HepG2 (cell line): ENCODE results near the gene SYNE1. TPM values are rescaled to one million over a fixed set of nuclear protein-coding genes. Genes with fewer than 3 reads are reported as not detected.
A peak's percentile ranks its signal among the peaks of the same experiment; 100 is the strongest.

Source experiments
- ATAC-seq: fragments of 200-7000 bp; cut with Tn5 transposase; 3 replicates; pipeline ENCODE4 v1.9.1; 2020; ENCODE audit warnings: mild to moderate bottlenecking, moderate library complexity
- BruUV-seq: library from RNA; stranded (reverse); fragments of 400-500 nt; replicated peaks from 2 replicates; lab custom pipeline; 2021; lab: Mats Ljungman, UMichigan
- CTCF ChIA-PET: fragments of 300-600 bp; formaldehyde crosslinking; extraction: SDS; loops from one replicate; lab custom pipeline; 2021; ENCODE audit warnings: low total read pairs, inconsistent platforms, low intra/inter-chr PET ratio; lab: Yijun Ruan, JAX
- POLR2A ChIA-PET: fragments of 350-600 bp; sonication (Branson Sonifier 250); formaldehyde crosslinking; loops from one replicate; lab custom pipeline; 2020; ENCODE audit warnings: antibody characterized with exemption, inconsistent platforms; lab: Yijun Ruan, JAX
- DNase-seq: peaks from one replicate; pipeline ENCODE4 v3.0.0-alpha.2; 2015; ENCODE audit warnings: low spot score
- FAIRE-seq: peaks from 3 replicates; lab custom pipeline; 2011; peaks lifted over from hg19 to GRCh38; lab: Jason Lieb, UNC
- H2AFZ ChIP-seq: one replicate; pipeline ENCODE4 v1.6.1; 2011; ENCODE audit warnings: low read length, inconsistent platforms
- H3K27ac ChIP-seq: fragments of 300-600 bp; 3 replicates; pipeline ENCODE4 v1.8.0; 2011; ENCODE audit warnings: mixed run types, mild to moderate bottlenecking, mixed read lengths, low read length, inconsistent platforms; ENCODE audit not compliant: insufficient read depth; ENCODE audit errors: extremely low read length
- H3K27me3 ChIP-seq, 2 experiments: fragments of 200-600 bp in 1 of 2; 2 replicates in 1 of 2; 3 replicates in 1 of 2; pipeline versions ENCODE4 v1.6.0 to v1.8.0; 2011; ENCODE audit warnings: low read length in 2 of 2, mild to moderate bottlenecking in 2 of 2, moderate library complexity in 2 of 2, inconsistent platforms in 1 of 2; ENCODE audit not compliant: insufficient read depth in 2 of 2, control insufficient read depth in 1 of 2
- H3K36me3 ChIP-seq, 2 experiments: fragments of 200-600 bp in 1 of 2; replicated peaks in 1 of 2; 2 replicates in 1 of 2; 3 replicates in 1 of 2; pipeline versions ENCODE4 v1.5.1 to v1.8.0; 2011; ENCODE audit warnings: low read length in 2 of 2, inconsistent platforms in 1 of 2; ENCODE audit not compliant: insufficient read depth in 2 of 2, control insufficient read depth in 1 of 2
- H3K4me1 ChIP-seq: 2 replicates; pipeline ENCODE4 v1.5.1; 2012; ENCODE audit warnings: low read length, inconsistent platforms; ENCODE audit not compliant: insufficient read depth
- H3K4me2 ChIP-seq: 2 replicates; pipeline ENCODE4 v1.6.0; 2011; ENCODE audit warnings: low read depth, low read length, inconsistent platforms
- H3K4me3 ChIP-seq, 3 experiments: fragments of 200-600 bp in 1 of 3; sonication (generic), shearing (Covaris generic) in 1 of 3; replicated peaks in 1 of 3; 2 replicates each; pipeline ENCODE4 v1.5.1; 2011 to 2016; ENCODE audit warnings: low read length in 3 of 3, inconsistent platforms in 2 of 3, low read depth in 2 of 3, mild to moderate bottlenecking in 2 of 3, control low read depth in 1 of 3, mixed read lengths in 1 of 3; ENCODE audit not compliant: insufficient read depth in 1 of 3
- H3K79me2 ChIP-seq: one replicate; pipeline ENCODE4 v1.6.1; 2011; ENCODE audit warnings: low read length, inconsistent platforms; ENCODE audit not compliant: insufficient read depth
- H3K9ac ChIP-seq: 2 replicates; pipeline ENCODE4 v1.6.0; 2011; ENCODE audit warnings: mild to moderate bottlenecking, low read depth, low read length, inconsistent platforms; ENCODE audit not compliant: insufficient read depth
- H3K9me3 ChIP-seq: 2 replicates; pipeline ENCODE4 v1.5.1; 2012; ENCODE audit warnings: mild to moderate bottlenecking, low read length
- H4K20me1 ChIP-seq: 2 replicates; pipeline ENCODE4 v1.6.0; 2011; ENCODE audit warnings: inconsistent platforms, mild to moderate bottlenecking, low read length, moderate library complexity; ENCODE audit not compliant: insufficient read depth
- CBX5 ChIP-seq: sonication (generic); formaldehyde crosslinking; IDR thresholded peaks from 2 replicates; pipeline ENCODE4 v1.4.0; 2020; ENCODE audit warnings: missing genetic modification reagents, borderline replicate concordance
- EED ChIP-seq: sonication (generic); formaldehyde crosslinking; IDR thresholded peaks from 2 replicates; pipeline ENCODE4 v1.5.0; 2020; ENCODE audit warnings: mild to moderate bottlenecking, missing genetic modification reagents
- ESRRA ChIP-seq: sonication (generic); formaldehyde crosslinking; IDR thresholded peaks from 2 replicates; pipeline ENCODE4 v1.5.1; 2020; ENCODE audit warnings: mild to moderate bottlenecking, low read depth, missing genetic modification reagents
- FOSL1 ChIP-seq: sonication (generic); formaldehyde crosslinking; IDR thresholded peaks from 2 replicates; pipeline ENCODE4 v1.9.0; 2021; ENCODE audit warnings: missing genetic modification reagents, borderline replicate concordance
- MAFF ChIP-seq: IDR thresholded peaks from 2 replicates; pipeline ENCODE4 v1.6.1; 2011; ENCODE audit warnings: low read depth, low read length, improper control_type of control experiment
- MAFK ChIP-seq, 2 experiments: IDR thresholded peaks in 1 of 2; conservative IDR thresholded peaks in 1 of 2; 2 replicates each; pipeline ENCODE4 v1.6.1; 2011; ENCODE audit warnings: improper control_type of control experiment in 2 of 2, low read length in 2 of 2
- SIX4 ChIP-seq: sonication (generic); formaldehyde crosslinking; IDR thresholded peaks from 2 replicates; pipeline ENCODE4 v1.4.0; 2020; ENCODE audit warnings: missing genetic modification reagents
- TSC22D2 ChIP-seq: sonication (generic); formaldehyde crosslinking; IDR thresholded peaks from 2 replicates; pipeline ENCODE4 v1.5.1; 2020; ENCODE audit warnings: missing genetic modification reagents, mild to moderate bottlenecking, borderline replicate concordance
- WGBS: methylation state at CpG from one replicate; pipeline ENCODE4 v1.1.6; 2017; ENCODE audit warnings: low lambda C conversion rate; 5-methylcytosine and 5-hydroxymethylcytosine counted together
- in situ Hi-C: cut with HindIII; loops from 2 replicates; pipeline ENCODE4 v1.10.0; 2017; ENCODE audit warnings: low pct_unique_long_range_greater_than_20kb; ENCODE audit not compliant: extremely low pct_ligation_motif_present
- intact Hi-C: fragments of 100-400 bp; cut with micrococcal nuclease; formaldehyde crosslinking; loops from one replicate; pipeline ENCODE4 v1.10.0; 2022; ENCODE audit not compliant: unreplicated experiment
- polyA plus RNA-seq, 8 experiments: library from polyadenylated mRNA; depleted of rRNA in 3 of 8; stranded (reverse) in 7 of 8; unstranded in 1 of 8; fragments of >200 nt; fragmentation: Illumina TruSeq in 4 of 8; extraction: Trizol in 4 of 8; gene quantifications; 2 replicates each; pipeline versions ENCODE4 v1.2.1 to v1.2.3, GENCODE V29; 2011 to 2016; ENCODE audit warnings: low read depth in 4 of 8, missing spikeins in 1 of 8, mixed read lengths in 1 of 8; ENCODE audit not compliant: insufficient read depth in 1 of 8
- total RNA-seq, 5 experiments: library from RNA; depleted of rRNA; stranded (reverse); fragments of >200 nt; fragmentation: Illumina TruSeq; extraction: Trizol; gene quantifications; 2 replicates each; pipeline ENCODE4 v1.2.3, GENCODE V29; 2016; ENCODE audit warnings: low read depth in 1 of 5

Gene SYNE1
- total and polyA plus RNA-seq, 2 of the 13 experiments (the other 11 are each of a cell fraction or from before 2014, with no cell fraction given) = 5.5 to 15.9 TPM

GRCh38 chr6:152240436-152240835 lies 396.7 kb downstream of the SYNE1 start (continued):
- TF ChIP-seq FOSL1 (CRISPR knock-in tag) (no peak), EED (CRISPR knock-in tag) (no peak), CBX5 (no peak), ESRRA (CRISPR knock-in tag) (no peak), SIX4 (CRISPR knock-in tag) (no peak)

- Histone ChIP-seq H3K9ac (no peak overlapping the region), H3K4me3 (no peak overlapping the region), H2AFZ (no peak overlapping the region), H3K27ac (no peak overlapping the region), H3K36me3 (no peaks in the 10 kb centered on the region), H3K4me2 (no peak overlapping the region), H3K27me3 (no peaks in the 10 kb centered on the region), H3K9me3 (no peaks in the 10 kb centered on the region), H3K79me2 (no peaks in the 10 kb centered on the region), H4K20me1 (no peaks in the 10 kb centered on the region), H3K4me1 (peaks cover 9% of the 10 kb centered on the region)
- ATAC-seq = no peak
- peak; percentile 13 to 68; a peak in 3 of 4 replicates for TF ChIP-seq MAFK (conservative IDR thresholded peaks at IDR 0.05 in 1 of 2, IDR thresholded peaks at IDR 0.05 in 1 of 2; ENCODE audit: low read length in 2 of 2)
- TF ChIP-seq MAFF = 0 out of 2 replicates have a peak, but pooled peaks have one; percentile 44
- TF ChIP-seq TSC22D2 (CRISPR knock-in tag) = no peak
- BruUV-seq = no TSS peak
- ChIA-PET POLR2A (no interaction called here), CTCF (no interaction called here)
- 87% methylated on average over 8 of the region's 8 CpGs for WGBS
- peak; percentile 18 for FAIRE-seq
- intact Hi-C loops = no loop called here
- in situ Hi-C loops = no loop called here
- DNase-seq = no peak
Measured at GRCh38 chr6:152236370-152237097, 400.6 kb downstream of the SYNE1 start.
